G401 (cell line): Measurements from ENCODE around the gene WDR72. TPM values are rescaled to one million over a fixed set of nuclear protein-coding genes. Genes with fewer than 3 reads are reported as not detected.
A peak's percentile ranks its signal among the peaks of the same experiment; 100 is the strongest.
"Not testable (repeated sequence)": the region's sequence is repeated elsewhere in the genome, so short reads cannot be mapped to it uniquely, and the experiment has no call there.

Experiments used
- DNase-seq: peaks from one replicate; pipeline ENCODE4 v3.0.0-alpha.2; 2015; ENCODE audit warnings: low spot score
- in situ Hi-C: cut with HindIII; loops from 2 replicates; pipeline ENCODE4 v1.10.0; 2016; ENCODE audit warnings: low sequenced_read_pairs, mixed read lengths
- total RNA-seq: library from RNA; depleted of rRNA; stranded (reverse); fragments of >200 nt; shearing (Covaris generic); gene quantifications from 2 replicates; pipeline ENCODE4 v1.2.3, GENCODE V29; 2014

WDR72 gene
- total RNA-seq, 1 experiment from 2014 or later, result not detected

- in situ Hi-C loops, result no loop called here
- DNase-seq, result no peak
These were observed 199.8 kb downstream of the WDR72 start for GRCh38 chr15:53559364-53560277.

GRCh38 chr15:53558384-53558783 is 201.1 kb downstream of the WDR72 start:
- in situ Hi-C loops, result no loop called here
- DNase-seq, result no peak

GRCh38 chr15:53555226-53555625 is 204.2 kb downstream of the WDR72 start:
- no peak for DNase-seq
- in situ Hi-C loops, result no loop called here

- in situ Hi-C loops, result no loop called here
- no peak for DNase-seq
These were observed 209.7 kb downstream of the WDR72 start for GRCh38 chr15:53549697-53550305.

- DNase-seq, result no peak
- in situ Hi-C loops, result no loop called here
These were observed 211.2 kb downstream of the WDR72 start for GRCh38 chr15:53548236-53548635.

GRCh38 chr15:53540626-53541300 is 218.7 kb downstream of the WDR72 start:
- DNase-seq, in situ Hi-C loops: not testable (repeated sequence)

GRCh38 chr15:53539878-53540277 is 219.6 kb downstream of the WDR72 start:
- in situ Hi-C loops, result no loop called here
- DNase-seq, result no peak

GRCh38 chr15:53536479-53537120 is 222.9 kb downstream of the WDR72 start:
- DNase-seq, result no peak
- in situ Hi-C loops, result no loop called here

GRCh38 chr15:53535886-53536285 is 223.6 kb downstream of the WDR72 start:
- in situ Hi-C loops, result no loop called here
- no peak for DNase-seq

GRCh38 chr15:53534105-53534839 is 225.2 kb downstream of the WDR72 start:
- in situ Hi-C loops, result no loop called here
- no peak for DNase-seq

- no peak for DNase-seq
- in situ Hi-C loops, result no loop called here
These were observed 228.7 kb downstream of the WDR72 start for GRCh38 chr15:53530761-53531160.

GRCh38 chr15:53527996-53528395 is 231.5 kb downstream of the WDR72 start:
- in situ Hi-C loops, result no loop called here
- no peak for DNase-seq

- in situ Hi-C loops, result no loop called here
- DNase-seq, result no peak
These were observed 233.6 kb downstream of the WDR72 start for GRCh38 chr15:53525894-53526293.

- in situ Hi-C loops, result no loop called here
- DNase-seq, result no peak
These were observed 236.5 kb downstream of the WDR72 start for GRCh38 chr15:53522991-53523390.

- DNase-seq, result peak; percentile 0
- in situ Hi-C loops, result no loop called here
These were observed 238.5 kb downstream of the WDR72 start for GRCh38 chr15:53520996-53521395.

GRCh38 chr15:53513431-53513830 is 246.0 kb downstream of the WDR72 start:
- in situ Hi-C loops, result no loop called here
- DNase-seq, result no peak

GRCh38 chr15:53512029-53512428 is 247.4 kb downstream of the WDR72 start:
- in situ Hi-C loops, result no loop called here

GRCh38 chr15:53511175-53511574 is 248.3 kb downstream of the WDR72 start:
- no peak for DNase-seq
- in situ Hi-C loops, result no loop called here

More at GRCh38 chr15:53512029-53512428, 247.4 kb downstream of the WDR72 start:
- peak; percentile 3 for DNase-seq

- no peak for DNase-seq
- in situ Hi-C loops, result no loop called here
These were observed 253.1 kb downstream of the WDR72 start for GRCh38 chr15:53506370-53506769.
